ENCODE measurements around the gene CHID1.
A peak's percentile ranks its signal among the peaks of the same experiment; 100 is the strongest.

CHID1 gene

GRCh38 chr11:844693-845644 is 65.6 kb downstream of the CHID1 start:
- Histone ChIP-seq H3K9me2 (replicated peaks; ENCODE audit: control insufficient read depth, low read length) (no peaks in the 10 kb centered on the region), H3K4me3 (ENCODE audit: low read length) (no peak overlapping the region), H3K27ac (ENCODE audit: low read depth, low read length) (no peak overlapping the region), H3F3A (ENCODE audit: control insufficient read depth, insufficient read depth) (no peaks in the 10 kb centered on the region), H3K27me3 (ENCODE audit: control insufficient read depth, low read length) (peaks cover 26% of the 10 kb centered on the region), H3K4me1 (ENCODE audit: control insufficient read depth, low read length) (peaks cover 42% of the 10 kb centered on the region), H3K36me3 (ENCODE audit: control insufficient read depth, low read length) (peaks cover 17% of the 10 kb centered on the region), H3K9me3 (ENCODE audit: control insufficient read depth, insufficient read depth, low read length) (no peaks in the 10 kb centered on the region), H3K4me2 (ENCODE audit: low read length) (peak overlapping the region; percentile 90; the same call in 1 of the 2 replicates), H4K20me1 (ENCODE audit: control insufficient read depth, insufficient read depth, low read depth, low read length) (peaks cover 14% of the 10 kb centered on the region), H3K79me2 (ENCODE audit: control insufficient read depth, low read length) (peaks cover 24% of the 10 kb centered on the region)
- TF ChIP-seq CTCF (IDR thresholded peaks at IDR 0.05; ENCODE audit: low read depth, low read length, poor library complexity, severe bottlenecking): no peak
- TF ChIP-seq EZH2phosphoT487 (IDR thresholded peaks at IDR 0.05; ENCODE audit: borderline replicate concordance, low read length): no peak

GRCh38 chr11:843818-844692 is 66.6 kb downstream of the CHID1 start:
- Histone ChIP-seq H4K20me1 (ENCODE audit: control insufficient read depth, insufficient read depth, low read depth, low read length) (peaks cover 14% of the 10 kb centered on the region), H3K4me2 (ENCODE audit: low read length) (peak overlapping the region; percentile 90), H3K27ac (ENCODE audit: low read depth, low read length) (no peak overlapping the region), H3K9me3 (ENCODE audit: control insufficient read depth, insufficient read depth, low read length) (no peaks in the 10 kb centered on the region), H3K36me3 (ENCODE audit: control insufficient read depth, low read length) (peaks cover 26% of the 10 kb centered on the region), H3K4me3 (ENCODE audit: low read length) (peak overlapping the region; percentile 92), H3K4me1 (ENCODE audit: control insufficient read depth, low read length) (peaks cover 38% of the 10 kb centered on the region), H3K27me3 (ENCODE audit: control insufficient read depth, low read length) (peaks cover 22% of the 10 kb centered on the region), H3K79me2 (ENCODE audit: control insufficient read depth, low read length) (peaks cover 25% of the 10 kb centered on the region), H3F3A (ENCODE audit: control insufficient read depth, insufficient read depth) (no peaks in the 10 kb centered on the region), H3K9me2 (replicated peaks; ENCODE audit: control insufficient read depth, low read length) (no peaks in the 10 kb centered on the region)
- no peak for TF ChIP-seq CTCF (IDR thresholded peaks at IDR 0.05; ENCODE audit: low read depth, low read length, poor library complexity, severe bottlenecking)
- no peak for TF ChIP-seq EZH2phosphoT487 (IDR thresholded peaks at IDR 0.05; ENCODE audit: borderline replicate concordance, low read length)

GRCh38 chr11:843086-843734 is 67.4 kb downstream of the CHID1 start:
- Histone ChIP-seq H3K4me2 (ENCODE audit: low read length) (peak overlapping the region; percentile 90), H3K4me3 (ENCODE audit: low read length) (peak overlapping the region; percentile 92), H3F3A (ENCODE audit: control insufficient read depth, insufficient read depth) (no peaks in the 10 kb centered on the region), H3K9me3 (ENCODE audit: control insufficient read depth, insufficient read depth, low read length) (no peaks in the 10 kb centered on the region), H3K79me2 (ENCODE audit: control insufficient read depth, low read length) (peaks cover 25% of the 10 kb centered on the region), H3K36me3 (ENCODE audit: control insufficient read depth, low read length) (peaks cover 34% of the 10 kb centered on the region), H3K27me3 (ENCODE audit: control insufficient read depth, low read length) (peaks cover 14% of the 10 kb centered on the region), H3K9me2 (replicated peaks; ENCODE audit: control insufficient read depth, low read length) (no peaks in the 10 kb centered on the region), H3K4me1 (ENCODE audit: control insufficient read depth, low read length) (peaks cover 30% of the 10 kb centered on the region), H3K27ac (ENCODE audit: low read depth, low read length) (no peak overlapping the region), H4K20me1 (ENCODE audit: control insufficient read depth, insufficient read depth, low read depth, low read length) (peaks cover 14% of the 10 kb centered on the region)
- TF ChIP-seq CTCF (IDR thresholded peaks at IDR 0.05; ENCODE audit: low read depth, low read length, poor library complexity, severe bottlenecking) (no peak), EZH2phosphoT487 (IDR thresholded peaks at IDR 0.05; ENCODE audit: borderline replicate concordance, low read length) (no peak)
